ENCODE measurements around the gene ADCK1. TPM values are rescaled to one million over a fixed set of nuclear protein-coding genes. Genes with fewer than 3 reads are reported as not detected.

ADCK1 gene
- polyA plus RNA-seq, 1 experiment: 7.3 TPM

GRCh38 chr14:77872983-77873382 lies 73.1 kb downstream of the ADCK1 start:
- POLR2A ChIA-PET: no interaction called here

GRCh38 chr14:77878783-77879182 lies 78.9 kb downstream of the ADCK1 start:
- H3K4me3 ChIP-seq (ENCODE audit: low read depth, low read length): no peak overlapping the region
- H3K27me3 ChIP-seq (ENCODE audit: control insufficient read depth, insufficient read depth, low read length): no peaks in the 10 kb centered on the region
- H3K36me3 ChIP-seq (ENCODE audit: control insufficient read depth, insufficient read depth, low read length): no peaks in the 10 kb centered on the region
- POLR2A ChIA-PET: no interaction called here
- TF ChIP-seq CTCF (IDR thresholded peaks at IDR 0.05; ENCODE audit: insufficient read depth, low read depth, low read length): no peak
- CTCF ChIA-PET: interaction anchor here (1.5 to 5.6 kb wide), 2 partner anchors 16 to 688 kb away, joined by 4 to 22 read pairs; no protein-coding TSS in a partner anchor
- no peak for DNase-seq (ENCODE audit: low read depth)

More at GRCh38 chr14:77872983-77873382, 73.1 kb downstream of the ADCK1 start:
- H3K4me3 ChIP-seq (ENCODE audit: low read depth, low read length): no peak overlapping the region
- DNase-seq (ENCODE audit: low read depth): no peak
- CTCF ChIA-PET: interaction anchor here (1.3 kb wide), 1 partner anchor 11 kb away, joined by 6 read pairs; no protein-coding TSS in a partner anchor
- H3K27me3 ChIP-seq (ENCODE audit: control insufficient read depth, insufficient read depth, low read length): no peaks in the 10 kb centered on the region
- no peaks in the 10 kb centered on the region for H3K36me3 ChIP-seq (ENCODE audit: control insufficient read depth, insufficient read depth, low read length)
- TF ChIP-seq CTCF (IDR thresholded peaks at IDR 0.05; ENCODE audit: insufficient read depth, low read depth, low read length): no peak

- CTCF ChIA-PET: interaction anchor here (0.5 to 5.6 kb wide), 4 partner anchors 18 to 687 kb away, joined by 3 to 22 read pairs (median 4); no protein-coding TSS in a partner anchor
- no peak for DNase-seq (ENCODE audit: low read depth)
- Histone ChIP-seq H3K4me3 (ENCODE audit: low read depth, low read length) (no peak overlapping the region), H3K36me3 (ENCODE audit: control insufficient read depth, insufficient read depth, low read length) (no peaks in the 10 kb centered on the region), H3K27me3 (ENCODE audit: control insufficient read depth, insufficient read depth, low read length) (no peaks in the 10 kb centered on the region)
- no peak for TF ChIP-seq CTCF (IDR thresholded peaks at IDR 0.05; ENCODE audit: insufficient read depth, low read depth, low read length)
- POLR2A ChIA-PET: no interaction called here
These were observed 80.1 kb downstream of the ADCK1 start for GRCh38 chr14:77880056-77880455.

- no peak for DNase-seq (ENCODE audit: low read depth)
- TF ChIP-seq CTCF (IDR thresholded peaks at IDR 0.05; ENCODE audit: insufficient read depth, low read depth, low read length): no peak
- Histone ChIP-seq H3K27me3 (ENCODE audit: control insufficient read depth, insufficient read depth, low read length) (no peaks in the 10 kb centered on the region), H3K36me3 (ENCODE audit: control insufficient read depth, insufficient read depth, low read length) (no peaks in the 10 kb centered on the region; the same call in 1 of the 2 replicates), H3K4me3 (ENCODE audit: low read depth, low read length) (no peak overlapping the region)
- ChIA-PET POLR2A (no interaction called here), CTCF (no interaction called here)
These were observed 82.2 kb downstream of the ADCK1 start for GRCh38 chr14:77882098-77882497.

- no peak overlapping the region for H3K4me3 ChIP-seq (ENCODE audit: low read depth, low read length)
- no peaks in the 10 kb centered on the region for H3K27me3 ChIP-seq (ENCODE audit: control insufficient read depth, insufficient read depth, low read length)
- DNase-seq (ENCODE audit: low read depth): no peak
- ChIA-PET POLR2A (no interaction called here), CTCF (interaction anchor here (2.2 kb wide), 1 partner anchor 20 kb away, joined by 12 read pairs; no protein-coding TSS in a partner anchor)
- H3K36me3 ChIP-seq (ENCODE audit: control insufficient read depth, insufficient read depth, low read length): no peaks in the 10 kb centered on the region; the same call in 1 of the 2 replicates
- no peak for TF ChIP-seq CTCF (IDR thresholded peaks at IDR 0.05; ENCODE audit: insufficient read depth, low read depth, low read length)
These were observed 82.7 kb downstream of the ADCK1 start for GRCh38 chr14:77882636-77883035.

All from BJ (cell line).